A673 (cell line): ENCODE measurements around the gene SPECC1L. TPM values are rescaled to one million over a fixed set of nuclear protein-coding genes. Genes with fewer than 3 reads are reported as not detected.

Source experiments
- BruUV-seq: library from RNA; stranded (reverse); fragments of 400-500 nt; replicated peaks from 2 replicates; lab custom pipeline; 2021; lab: Mats Ljungman, UMichigan
- CTCF ChIA-PET: fragments of 300-600 bp; sonication (Branson Sonifier 250); formaldehyde crosslinking; loops from one replicate; lab custom pipeline; 2022; ENCODE audit warnings: antibody characterized with exemption; lab: Charles Lee
- POLR2A ChIA-PET: fragments of 300-600 bp; sonication (Branson Sonifier 250); formaldehyde crosslinking; loops from one replicate; lab custom pipeline; 2022; ENCODE audit warnings: antibody characterized with exemption; ENCODE audit not compliant: low non-redundant PET; lab: Charles Lee
- DNase-seq: peaks from one replicate; pipeline ENCODE4 v3.0.0-alpha.2; 2015; ENCODE audit warnings: low spot score
- H3K27ac ChIP-seq: fragments of 200-600 bp; sonication (generic); 2 replicates; pipeline ENCODE4 v1.5.1; 2016; ENCODE audit warnings: mixed run types, low read depth, mild to moderate bottlenecking, mixed read lengths, antibody characterized with exemption, low read length; ENCODE audit not compliant: poor library complexity, severe bottlenecking
- H3K27me3 ChIP-seq: fragments of 200-600 bp; sonication (generic); replicated peaks from 2 replicates; pipeline ENCODE4 v1.6.1; 2017; ENCODE audit warnings: mixed run types, low read depth, mild to moderate bottlenecking, mixed read lengths, antibody characterized with exemption, low read length; ENCODE audit not compliant: insufficient read depth, poor library complexity
- H3K36me3 ChIP-seq: fragments of 200-600 bp; sonication (generic); 2 replicates; pipeline ENCODE4 v1.6.1; 2016; ENCODE audit warnings: mixed run types, mild to moderate bottlenecking, mixed read lengths, antibody characterized with exemption, low read length; ENCODE audit not compliant: insufficient read depth, poor library complexity, severe bottlenecking
- H3K4me1 ChIP-seq: fragments of 200-600 bp; sonication (generic); 2 replicates; pipeline ENCODE4 v1.6.1; 2017; ENCODE audit warnings: mixed run types, mild to moderate bottlenecking, mixed read lengths, antibody characterized with exemption, low read length; ENCODE audit not compliant: insufficient read depth, poor library complexity, severe bottlenecking
- H3K4me3 ChIP-seq: fragments of 200-600 bp; sonication (generic); 2 replicates; pipeline ENCODE4 v1.5.1; 2016; ENCODE audit warnings: low read depth, mixed run types, mild to moderate bottlenecking, mixed read lengths, low read length; ENCODE audit not compliant: poor library complexity, severe bottlenecking
- H3K9me3 ChIP-seq: fragments of 200-600 bp; sonication (generic); 2 replicates; pipeline ENCODE4 v1.6.1; 2016; ENCODE audit warnings: mixed run types, low read depth, mild to moderate bottlenecking, mixed read lengths, antibody characterized with exemption, low read length; ENCODE audit not compliant: poor library complexity, severe bottlenecking
- CTCF ChIP-seq: fragments of 300-800, 200-600 bp; sonication (generic); conservative IDR thresholded peaks from 2 replicates; pipeline ENCODE4 v1.5.1; 2017; ENCODE audit warnings: low read depth, mild to moderate bottlenecking, antibody characterized with exemption, low read length, moderate library complexity, mixed read lengths
- EZH2 ChIP-seq: fragments of 200-600 bp; sonication (generic); IDR thresholded peaks from 2 replicates; pipeline ENCODE4 v1.6.1; 2017; ENCODE audit warnings: borderline replicate concordance, low read depth, mild to moderate bottlenecking, mixed read lengths, antibody characterized with exemption, low read length; ENCODE audit not compliant: poor library complexity, severe bottlenecking
- intact Hi-C: fragments of 100-400 bp; cut with micrococcal nuclease; formaldehyde crosslinking; loops from one replicate; pipeline ENCODE4 v1.10.0; 2022; ENCODE audit not compliant: unreplicated experiment
- total RNA-seq: library from RNA; stranded (reverse); gene quantifications from 2 replicates; pipeline ENCODE4 v1.2.3, GENCODE V29; 2021

Gene SPECC1L
- total RNA-seq, 1 experiment from 2014 or later = 56.7 TPM

- no TSS peak for BruUV-seq
- Histone ChIP-seq H3K36me3 (peaks cover 11% of the 10 kb centered on the region), H3K4me1 (peaks cover 17% of the 10 kb centered on the region), H3K9me3 (no peaks in the 10 kb centered on the region), H3K4me3 (no peak overlapping the region), H3K27me3 (no peaks in the 10 kb centered on the region), H3K27ac (no peak overlapping the region)
- intact Hi-C loops = no loop called here
- DNase-seq = no peak
- TF ChIP-seq CTCF (no peak), EZH2 (no peak)
- ChIA-PET CTCF (no interaction called here), POLR2A (no interaction called here)
These were observed 134.1 kb downstream of the SPECC1L start for GRCh38 chr22:24404561-24405275.

- Histone ChIP-seq H3K4me3 (no peak overlapping the region), H3K4me1 (peaks cover 17% of the 10 kb centered on the region), H3K27ac (no peak overlapping the region), H3K36me3 (peaks cover 11% of the 10 kb centered on the region), H3K27me3 (no peaks in the 10 kb centered on the region), H3K9me3 (no peaks in the 10 kb centered on the region)
- ChIA-PET CTCF (no interaction called here), POLR2A (no interaction called here)
- TF ChIP-seq EZH2 = no peak
- no peak for TF ChIP-seq CTCF
- intact Hi-C loops = no loop called here
- no TSS peak for BruUV-seq
- DNase-seq = no peak
These were observed 135.1 kb downstream of the SPECC1L start for GRCh38 chr22:24405631-24406321.

- H3K4me3 ChIP-seq = no peak overlapping the region
These were observed 136.0 kb downstream of the SPECC1L start for GRCh38 chr22:24406322-24407277.

More at GRCh38 chr22:24406322-24407277, 136.0 kb downstream of the SPECC1L start:
- Histone ChIP-seq H3K27ac (no peak overlapping the region), H3K9me3 (no peaks in the 10 kb centered on the region), H3K4me1 (peaks cover 17% of the 10 kb centered on the region), H3K27me3 (no peaks in the 10 kb centered on the region), H3K36me3 (peaks cover 11% of the 10 kb centered on the region)
- TF ChIP-seq CTCF (no peak), EZH2 (no peak)
- intact Hi-C loops = no loop called here
- ChIA-PET POLR2A (no interaction called here), CTCF (no interaction called here)
- no peak for DNase-seq
- BruUV-seq = no TSS peak
